HepG2 (cell line): ENCODE data around the gene CEBPE. TPM values are rescaled to one million over a fixed set of nuclear protein-coding genes. Genes with fewer than 3 reads are reported as not detected.

Source experiments
- ARNT ChIP-seq: fragments of 450-650 bp; IDR thresholded peaks from 2 replicates; pipeline ENCODE4 v1.6.1; 2017
- BCL6 ChIP-seq: IDR thresholded peaks from 2 replicates; pipeline ENCODE4 v1.6.1; 2016; ENCODE audit warnings: missing genetic modification reagents, missing compliant biosample characterization
- CEBPG ChIP-seq: IDR thresholded peaks from 2 replicates; pipeline ENCODE4 v1.6.1; 2016
- ELF1 ChIP-seq: sonication (generic); formaldehyde crosslinking; IDR thresholded peaks from 2 replicates; pipeline ENCODE4 v1.4.0; 2020; ENCODE audit warnings: missing genetic modification reagents
- FOXJ3 ChIP-seq: sonication (generic); formaldehyde crosslinking; IDR thresholded peaks from 2 replicates; pipeline ENCODE4 v1.4.0; 2020; ENCODE audit warnings: missing genetic modification reagents, mild to moderate bottlenecking, borderline replicate concordance
- GLMP ChIP-seq: sonication (generic); formaldehyde crosslinking; IDR thresholded peaks from 2 replicates; pipeline ENCODE4 v1.9.0; 2021; ENCODE audit warnings: missing genetic modification reagents, mild to moderate bottlenecking, borderline replicate concordance
- LCORL ChIP-seq, 2 experiments: fragments of 450-650 bp in 1 of 2; sonication (generic) in 1 of 2; formaldehyde crosslinking in 1 of 2; IDR thresholded peaks; 2 replicates each; pipeline versions ENCODE4 v1.5.0 to v1.6.1; 2017 to 2020; ENCODE audit warnings: antibody characterized with exemption in 1 of 2, missing genetic modification reagents in 1 of 2
- MLLT10 ChIP-seq: sonication (generic); formaldehyde crosslinking; IDR thresholded peaks from 2 replicates; pipeline ENCODE4 v1.4.0; 2020; ENCODE audit warnings: missing genetic modification reagents
- MXD1 ChIP-seq: sonication (generic); formaldehyde crosslinking; IDR thresholded peaks from 2 replicates; pipeline ENCODE4 v1.4.0; 2020; ENCODE audit warnings: mild to moderate bottlenecking, missing genetic modification reagents
- MYC ChIP-seq: sonication (generic); formaldehyde crosslinking; IDR thresholded peaks from 2 replicates; pipeline ENCODE4 v1.9.0; 2021; ENCODE audit warnings: missing genetic modification reagents, borderline replicate concordance
- NFKBIZ ChIP-seq: IDR thresholded peaks from 2 replicates; pipeline ENCODE4 v1.6.1; 2018; ENCODE audit warnings: missing genetic modification reagents, missing compliant biosample characterization
- NFYC ChIP-seq: IDR thresholded peaks from 2 replicates; pipeline ENCODE4 v1.6.1; 2016; ENCODE audit warnings: missing genetic modification reagents, missing compliant biosample characterization
- SMAD1 ChIP-seq: sonication (generic); formaldehyde crosslinking; IDR thresholded peaks from 2 replicates; pipeline ENCODE4 v1.4.0; 2020; ENCODE audit warnings: missing genetic modification reagents, low read depth, mild to moderate bottlenecking, borderline replicate concordance
- SNAPC2 ChIP-seq: sonication (generic); formaldehyde crosslinking; IDR thresholded peaks from 2 replicates; pipeline ENCODE4 v1.8.1; 2022; ENCODE audit warnings: mild to moderate bottlenecking, missing genetic modification reagents
- SRF ChIP-seq: IDR thresholded peaks from 2 replicates; pipeline ENCODE4 v1.6.1; 2011; ENCODE audit warnings: mild to moderate bottlenecking, low read depth, low read length, moderate library complexity
- TOPORS ChIP-seq: sonication (generic); formaldehyde crosslinking; IDR thresholded peaks from 2 replicates; pipeline ENCODE4 v1.8.0; 2023; ENCODE audit warnings: mild to moderate bottlenecking, missing genetic modification reagents
- TRAFD1 ChIP-seq: sonication (generic); formaldehyde crosslinking; IDR thresholded peaks from 2 replicates; pipeline ENCODE4 v1.5.1; 2020; ENCODE audit warnings: missing genetic modification reagents, mild to moderate bottlenecking, borderline replicate concordance
- XRCC5 ChIP-seq: fragments of 200-400 bp; formaldehyde crosslinking; optimal IDR thresholded peaks from 2 replicates; pipeline ENCODE3; 2017; ENCODE audit warnings: mild to moderate bottlenecking, low read length
- ZNF230 ChIP-seq: sonication (generic); formaldehyde crosslinking; IDR thresholded peaks from 2 replicates; pipeline ENCODE4 v1.4.0; 2020; ENCODE audit warnings: mild to moderate bottlenecking, missing genetic modification reagents
- ZNF256 ChIP-seq: sonication (generic); formaldehyde crosslinking; conservative IDR thresholded peaks from 2 replicates; pipeline ENCODE4 v1.4.0; 2020; ENCODE audit warnings: missing genetic modification reagents
- ZNF30 ChIP-seq: sonication (generic); formaldehyde crosslinking; IDR thresholded peaks from 2 replicates; pipeline ENCODE4 v1.5.0; 2020; ENCODE audit warnings: mild to moderate bottlenecking, missing genetic modification reagents
- ZNF446 ChIP-seq: sonication (generic); formaldehyde crosslinking; IDR thresholded peaks from 2 replicates; pipeline ENCODE4 v1.5.0; 2020; ENCODE audit warnings: mild to moderate bottlenecking, missing genetic modification reagents
- ZNF766 ChIP-seq: sonication (generic); formaldehyde crosslinking; IDR thresholded peaks from 2 replicates; pipeline ENCODE4 v1.5.0; 2020; ENCODE audit warnings: missing genetic modification reagents, borderline replicate concordance
- ZNF775 ChIP-seq: sonication (generic); formaldehyde crosslinking; IDR thresholded peaks from 2 replicates; pipeline ENCODE4 v1.4.0; 2020; ENCODE audit warnings: missing genetic modification reagents, mild to moderate bottlenecking, moderate library complexity, borderline replicate concordance
- ZNF776 ChIP-seq: sonication (generic); formaldehyde crosslinking; IDR thresholded peaks from 2 replicates; pipeline ENCODE4 v1.4.0; 2020; ENCODE audit warnings: mild to moderate bottlenecking, missing genetic modification reagents
- polyA plus RNA-seq, 8 experiments: library from polyadenylated mRNA; depleted of rRNA in 3 of 8; stranded (reverse) in 7 of 8; unstranded in 1 of 8; fragments of >200 nt; fragmentation: Illumina TruSeq in 4 of 8; extraction: Trizol in 4 of 8; gene quantifications; 2 replicates each; pipeline versions ENCODE4 v1.2.1 to v1.2.3, GENCODE V29; 2011 to 2016; ENCODE audit warnings: low read depth in 4 of 8, missing spikeins in 1 of 8, mixed read lengths in 1 of 8; ENCODE audit not compliant: insufficient read depth in 1 of 8
- total RNA-seq, 5 experiments: library from RNA; depleted of rRNA; stranded (reverse); fragments of >200 nt; fragmentation: Illumina TruSeq; extraction: Trizol; gene quantifications; 2 replicates each; pipeline ENCODE4 v1.2.3, GENCODE V29; 2016; ENCODE audit warnings: low read depth in 1 of 5

CEBPE gene
- total and polyA plus RNA-seq, 2 of the 13 experiments (the other 11 are each of a cell fraction or from before 2014, with no cell fraction given) = 0.09 to 0.11 TPM

- TF ChIP-seq MXD1 (no peak), TOPORS (no peak), SRF (peak; percentile 89), ZNF256 (CRISPR knock-in tag) (peak; percentile 85), ELF1 (CRISPR knock-in tag) (peak; percentile 97), MYC (peak; percentile 18; the same call in 1 of the 2 replicates), NFYC (peak; percentile 84), BCL6 (CRISPR knock-in tag) (peak; percentile 90), LCORL (IDR thresholded peaks at IDR 0.05) (0 out of 2 replicates have a peak, but pooled peaks have one; percentile 14), LCORL (CRISPR knock-in tag; IDR thresholded peaks at IDR 0.05) (peak; percentile 86), ZNF776 (CRISPR knock-in tag) (no peak), NFKBIZ (CRISPR knock-in tag) (peak; percentile 58; the same call in 1 of the 2 replicates), ZNF775 (CRISPR knock-in tag) (peak; percentile 19), MLLT10 (CRISPR knock-in tag) (0 out of 2 replicates have a peak, but pooled peaks have one; percentile 64), XRCC5 (no peak), ZNF766 (CRISPR knock-in tag) (peak; percentile 84; the same call in 1 of the 2 replicates), ZNF230 (CRISPR knock-in tag) (peak; percentile 21; the same call in 1 of the 2 replicates), FOXJ3 (CRISPR knock-in tag) (no peak), ZNF446 (CRISPR knock-in tag) (peak; percentile 25; the same call in 1 of the 2 replicates), ARNT (no peak), GLMP (CRISPR knock-in tag) (no peak), TRAFD1 (peak; percentile 97), ZNF30 (no peak), SNAPC2 (CRISPR knock-in tag) (peak; percentile 51; the same call in 1 of the 2 replicates), CEBPG (CRISPR knock-in tag) (no peak; the same call in 1 of the 2 replicates), SMAD1 (CRISPR knock-in tag) (peak; percentile 56; the same call in 1 of the 2 replicates)
Measured at GRCh38 chr14:23095196-23096108, 23.6 kb downstream of the CEBPE start, which contains the start of gene C14orf119 (continued).
